Measurements from ENCODE around the gene VARS1.
"Not testable (repeated sequence)": the region's sequence is repeated elsewhere in the genome, so short reads cannot be mapped to it uniquely, and the experiment has no call there.

The VARS1 gene

GRCh38 chr6:31794866-31795615, 511 bp downstream of the VARS1 start:
- no peak for DNase-seq (ENCODE audit: extremely low read depth in 1 of 2, low read depth in 1 of 2)

GRCh38 chr6:31794294-31794865, 1.2 kb downstream of the VARS1 start:
- DNase-seq (ENCODE audit: extremely low read depth in 1 of 2, low read depth in 1 of 2): no peak

GRCh38 chr6:31793927-31794245, 1.7 kb downstream of the VARS1 start:
- DNase-seq (ENCODE audit: extremely low read depth in 1 of 2, low read depth in 1 of 2): not testable (repeated sequence)

GRCh38 chr6:31792761-31793171, 2.8 kb downstream of the VARS1 start:
- no peak for DNase-seq (ENCODE audit: extremely low read depth in 1 of 2, low read depth in 1 of 2)

GRCh38 chr6:31792090-31792374, 3.5 kb downstream of the VARS1 start:
- DNase-seq (ENCODE audit: extremely low read depth in 1 of 2, low read depth in 1 of 2): no peak

GRCh38 chr6:31791324-31792089, 4.0 kb downstream of the VARS1 start:
- DNase-seq (ENCODE audit: extremely low read depth in 1 of 2, low read depth in 1 of 2): no peak

- no peak for DNase-seq (ENCODE audit: extremely low read depth in 1 of 2, low read depth in 1 of 2)
These were observed 10.1 kb downstream of the VARS1 start for GRCh38 chr6:31785475-31785874.

GRCh38 chr6:31784098-31784925, 11.2 kb downstream of the VARS1 start:
- DNase-seq (ENCODE audit: extremely low read depth in 1 of 2, low read depth in 1 of 2): no peak

GRCh38 chr6:31782126-31782855, 13.3 kb downstream of the VARS1 start:
- no peak for DNase-seq (ENCODE audit: extremely low read depth in 1 of 2, low read depth in 1 of 2)

- no peak for DNase-seq (ENCODE audit: extremely low read depth in 1 of 2, low read depth in 1 of 2)
These were observed 14.1 kb downstream of the VARS1 start for GRCh38 chr6:31781244-31782125.

GRCh38 chr6:31780507-31781243, 14.9 kb downstream of the VARS1 start:
- DNase-seq (ENCODE audit: extremely low read depth in 1 of 2, low read depth in 1 of 2): no peak

- DNase-seq (ENCODE audit: extremely low read depth in 1 of 2, low read depth in 1 of 2): no peak
These were observed 15.6 kb downstream of the VARS1 start for GRCh38 chr6:31779908-31780307.

GRCh38 chr6:31778999-31779885, 16.3 kb downstream of the VARS1 start:
- DNase-seq (ENCODE audit: extremely low read depth in 1 of 2, low read depth in 1 of 2): no peak

- DNase-seq (ENCODE audit: extremely low read depth in 1 of 2, low read depth in 1 of 2): no peak
These were observed 17.4 kb downstream of the VARS1 start for GRCh38 chr6:31778193-31778592.

- DNase-seq (ENCODE audit: extremely low read depth in 1 of 2, low read depth in 1 of 2): no peak
These were observed 17.9 kb downstream of the VARS1 start for GRCh38 chr6:31777667-31778050.

- peak; percentile 74 to 78 for DNase-seq (ENCODE audit: extremely low read depth in 1 of 2, low read depth in 1 of 2)
These were observed 18.4 kb downstream of the VARS1 start, which contains the start of gene VWA7 for GRCh38 chr6:31776989-31777666. VWA7 (minus strand) TSS chr6:31777328; CDS start chr6:31776779, 549 bp downstream.

GRCh38 chr6:31776485-31776988, 19.0 kb downstream of the VARS1 start:
- no peak for DNase-seq (ENCODE audit: extremely low read depth in 1 of 2, low read depth in 1 of 2)
